ENCODE data around the gene RIOK1. TPM values are rescaled to one million over a fixed set of nuclear protein-coding genes. Genes with fewer than 3 reads are reported as not detected.

The RIOK1 gene
- total RNA-seq, 1 donor from 2014 or later: 16.5 TPM

DNA sequence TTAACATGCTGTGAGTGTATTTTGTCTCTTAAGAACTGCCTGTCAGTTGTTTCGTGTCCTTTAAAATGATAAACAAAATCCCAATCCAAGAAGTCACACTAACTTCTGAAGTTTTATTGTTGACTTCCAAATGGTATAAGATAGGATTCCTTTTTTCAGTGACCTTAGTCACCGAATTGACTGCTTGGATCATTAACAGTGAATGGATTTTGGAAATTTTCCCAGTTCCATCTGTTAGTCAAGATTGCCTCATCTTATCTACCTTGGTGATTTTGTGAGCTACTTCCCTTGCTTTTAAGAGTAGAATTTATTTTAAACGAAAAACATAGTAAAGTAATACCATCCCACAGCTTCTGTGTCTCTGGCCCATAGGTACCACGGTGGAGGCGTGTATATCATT is 14.9 kb downstream of the RIOK1 start:
- Histone ChIP-seq H3K9me3 (no peaks in the 10 kb centered on the region), H3K27ac (no peak overlapping the region), H3K36me3 (peaks cover 95% of the 10 kb centered on the region), H3K4me3 (no peak overlapping the region), H3K4me1 (no peaks in the 10 kb centered on the region), H3K27me3 (ENCODE audit: low read depth) (no peaks in the 10 kb centered on the region)
- DNase-seq (no peak), ATAC-seq (no peak)
- TF ChIP-seq, protein P1, sequence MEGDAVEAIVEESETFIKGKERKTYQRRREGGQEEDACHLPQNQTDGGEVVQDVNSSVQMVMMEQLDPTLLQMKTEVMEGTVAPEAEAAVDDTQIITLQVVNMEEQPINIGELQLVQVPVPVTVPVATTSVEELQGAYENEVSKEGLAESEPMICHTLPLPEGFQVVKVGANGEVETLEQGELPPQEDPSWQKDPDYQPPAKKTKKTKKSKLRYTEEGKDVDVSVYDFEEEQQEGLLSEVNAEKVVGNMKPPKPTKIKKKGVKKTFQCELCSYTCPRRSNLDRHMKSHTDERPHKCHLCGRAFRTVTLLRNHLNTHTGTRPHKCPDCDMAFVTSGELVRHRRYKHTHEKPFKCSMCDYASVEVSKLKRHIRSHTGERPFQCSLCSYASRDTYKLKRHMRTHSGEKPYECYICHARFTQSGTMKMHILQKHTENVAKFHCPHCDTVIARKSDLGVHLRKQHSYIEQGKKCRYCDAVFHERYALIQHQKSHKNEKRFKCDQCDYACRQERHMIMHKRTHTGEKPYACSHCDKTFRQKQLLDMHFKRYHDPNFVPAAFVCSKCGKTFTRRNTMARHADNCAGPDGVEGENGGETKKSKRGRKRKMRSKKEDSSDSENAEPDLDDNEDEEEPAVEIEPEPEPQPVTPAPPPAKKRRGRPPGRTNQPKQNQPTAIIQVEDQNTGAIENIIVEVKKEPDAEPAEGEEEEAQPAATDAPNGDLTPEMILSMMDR (IDR thresholded peaks at IDR 0.05): no peak
- intact Hi-C loops (cut with DNase I): no loop called here

DNA sequence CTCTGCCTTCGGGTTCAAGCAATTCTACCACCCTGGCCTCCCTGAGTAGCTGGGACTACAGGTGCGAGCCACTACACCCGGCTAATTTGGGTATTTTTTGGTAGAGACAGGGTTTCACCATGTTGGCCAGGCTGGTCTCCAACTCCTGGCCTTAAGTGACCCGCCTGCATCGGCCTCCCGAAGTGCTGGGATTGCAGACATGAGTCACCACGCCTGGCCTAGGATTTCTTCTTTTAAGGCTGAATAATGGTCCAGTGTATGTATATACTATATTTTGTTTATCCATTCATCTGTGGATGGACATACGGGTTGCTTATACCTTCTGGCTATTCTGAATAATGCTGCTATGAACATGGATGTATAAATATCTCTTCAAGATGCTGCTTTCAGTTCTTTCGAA is 17.1 kb downstream of the RIOK1 start:
- Histone ChIP-seq H3K36me3 (peaks cover 97% of the 10 kb centered on the region), H3K4me1 (no peaks in the 10 kb centered on the region), H3K27ac (no peak overlapping the region), H3K4me3 (no peak overlapping the region), H3K27me3 (ENCODE audit: low read depth) (no peaks in the 10 kb centered on the region), H3K9me3 (no peaks in the 10 kb centered on the region)
- intact Hi-C loops (cut with DNase I): no loop called here
- DNase-seq (no peak), ATAC-seq (no peak)
- TF ChIP-seq, protein P1 (IDR thresholded peaks at IDR 0.05): no peak

DNA sequence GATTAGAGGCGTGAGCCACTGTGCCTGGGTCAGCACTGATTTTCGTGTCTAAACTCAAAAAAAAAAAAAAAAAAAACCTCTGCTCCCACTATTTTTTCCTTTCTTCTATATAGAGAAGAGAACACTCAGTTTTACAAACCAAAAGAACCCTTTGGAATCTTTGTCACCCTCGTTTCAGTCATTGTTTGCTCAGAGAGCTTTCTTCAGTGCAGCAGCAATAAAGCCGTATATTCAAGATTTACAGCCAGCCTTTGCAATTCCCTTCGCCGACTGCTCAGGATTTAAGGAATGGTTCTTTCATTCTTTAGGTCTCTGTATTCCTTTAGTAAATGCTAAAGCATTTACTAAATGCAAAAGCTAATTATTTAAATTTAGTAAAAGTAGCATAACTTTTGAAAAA is 20.1 kb downstream of the RIOK1 start:
- TF ChIP-seq, protein P1 (IDR thresholded peaks at IDR 0.05): no peak
- no peak overlapping the region for H3K4me3 ChIP-seq
- no peak overlapping the region for H3K27ac ChIP-seq
- intact Hi-C loops (cut with DNase I): no loop called here
- DNase-seq (no peak), ATAC-seq (no peak)
- peaks cover 97% of the 10 kb centered on the region for H3K36me3 ChIP-seq
- no peaks in the 10 kb centered on the region for H3K27me3 ChIP-seq (ENCODE audit: low read depth)
- H3K9me3 ChIP-seq: no peaks in the 10 kb centered on the region
- H3K4me1 ChIP-seq: no peaks in the 10 kb centered on the region

DNA sequence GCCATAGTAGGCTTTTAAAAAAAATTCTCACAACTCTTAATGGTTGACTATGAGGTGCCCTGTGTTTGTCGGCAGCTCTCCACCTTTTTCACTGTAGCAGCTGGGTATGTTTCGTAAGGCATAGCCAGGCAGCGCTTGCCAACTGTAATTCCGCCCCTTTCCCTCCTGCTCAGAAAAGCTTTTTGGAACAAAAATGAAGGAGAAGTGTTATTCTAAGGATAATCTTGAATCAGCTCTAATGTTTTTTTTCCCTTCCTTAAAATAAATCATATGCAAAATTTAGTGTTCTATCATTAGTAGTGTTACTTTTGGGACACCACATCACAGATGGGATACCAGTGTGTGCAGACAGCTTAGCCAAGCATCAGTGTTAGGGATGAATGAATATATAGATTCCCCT is 21.2 kb downstream of the RIOK1 start:
- no peaks in the 10 kb centered on the region for H3K9me3 ChIP-seq
- intact Hi-C loops (cut with DNase I): no loop called here
- TF ChIP-seq, protein P1 (IDR thresholded peaks at IDR 0.05): no peak
- no peak overlapping the region for H3K27ac ChIP-seq
- H3K4me1 ChIP-seq: no peaks in the 10 kb centered on the region
- no peak overlapping the region for H3K4me3 ChIP-seq
- no peaks in the 10 kb centered on the region for H3K27me3 ChIP-seq (ENCODE audit: low read depth)
- no peak for ATAC-seq
- DNase-seq: no peak
- H3K36me3 ChIP-seq: peaks cover 97% of the 10 kb centered on the region

DNA sequence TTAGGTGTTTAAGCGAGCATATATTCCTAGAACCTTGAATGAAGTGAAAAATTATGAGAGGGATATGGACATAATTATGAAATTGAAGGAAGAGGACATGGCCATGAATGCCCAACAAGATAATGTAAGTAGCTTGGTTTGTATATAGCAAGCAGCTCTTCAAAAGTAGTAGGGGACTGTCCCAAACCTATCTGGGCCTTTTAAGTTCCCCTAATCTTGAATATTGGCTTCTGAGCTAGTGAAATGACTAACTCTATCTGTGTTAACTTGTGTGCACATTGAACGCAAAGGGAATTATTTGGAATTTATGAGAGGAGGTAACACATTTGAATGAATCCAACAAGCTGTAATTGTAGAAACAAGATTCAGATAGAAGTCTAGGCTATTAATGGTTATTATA is 21.7 kb downstream of the RIOK1 start:
- TF ChIP-seq, protein P1 (IDR thresholded peaks at IDR 0.05): no peak
- DNase-seq (no peak), ATAC-seq (no peak)
- intact Hi-C loops (cut with DNase I): no loop called here
- Histone ChIP-seq H3K9me3 (no peaks in the 10 kb centered on the region), H3K4me1 (no peaks in the 10 kb centered on the region), H3K36me3 (peaks cover 97% of the 10 kb centered on the region), H3K4me3 (no peak overlapping the region), H3K27me3 (ENCODE audit: low read depth) (no peaks in the 10 kb centered on the region), H3K27ac (no peak overlapping the region)
